ENCODE results near the gene TUG1.
A peak's percentile ranks its signal among the peaks of the same experiment; 100 is the strongest.

TUG1 gene

GRCh38 chr22:30968924-30969531, at the start of gene TUG1:
Gene TUG1, plus strand, starts transcription at chr22:30969265.
- peak; percentile 85 for DNase-seq

GRCh38 chr22:30919973-30920372, 49.1 kb upstream of the TUG1 start:
- no peak for DNase-seq

GRCh38 chr22:30920407-30920806, 48.7 kb upstream of the TUG1 start:
- DNase-seq = peak; percentile 58

GRCh38 chr22:30921108-30921507, 48.0 kb upstream of the TUG1 start:
- no peak for DNase-seq

GRCh38 chr22:30922151-30922611, 46.9 kb upstream of the TUG1 start:
- DNase-seq = peak; percentile 8

GRCh38 chr22:30923168-30923900, 45.7 kb upstream of the TUG1 start:
- no peak for DNase-seq

- DNase-seq = no peak
These were observed 43.4 kb upstream of the TUG1 start for GRCh38 chr22:30925667-30926066.

- DNase-seq = no peak
These were observed 42.4 kb upstream of the TUG1 start for GRCh38 chr22:30926706-30927105.

- DNase-seq = no peak
These were observed 41.3 kb upstream of the TUG1 start for GRCh38 chr22:30927806-30928205.

GRCh38 chr22:30928401-30928800, 40.7 kb upstream of the TUG1 start:
- no peak for DNase-seq

GRCh38 chr22:30930228-30930627, 38.8 kb upstream of the TUG1 start:
- DNase-seq = no peak

GRCh38 chr22:30931541-30932300, 37.3 kb upstream of the TUG1 start:
- no peak for DNase-seq

- DNase-seq = no peak
These were observed 36.4 kb upstream of the TUG1 start for GRCh38 chr22:30932661-30933060.

- DNase-seq = no peak
These were observed 35.6 kb upstream of the TUG1 start for GRCh38 chr22:30933457-30933856.

- no peak for DNase-seq
These were observed 35.0 kb upstream of the TUG1 start for GRCh38 chr22:30934053-30934452.

GRCh38 chr22:30940685-30941362, 28.2 kb upstream of the TUG1 start:
- no peak for DNase-seq

GRCh38 chr22:30941363-30941740, 27.7 kb upstream of the TUG1 start:
- no peak for DNase-seq

- DNase-seq = no peak
These were observed 25.7 kb upstream of the TUG1 start for GRCh38 chr22:30943368-30943767.

- DNase-seq = no peak
These were observed 24.1 kb upstream of the TUG1 start for GRCh38 chr22:30944986-30945385.

GRCh38 chr22:30945653-30946052, 23.4 kb upstream of the TUG1 start:
- DNase-seq = no peak

- no peak for DNase-seq
These were observed 22.7 kb upstream of the TUG1 start for GRCh38 chr22:30946354-30946753.

GRCh38 chr22:30947173-30947815, 21.8 kb upstream of the TUG1 start:
- no peak for DNase-seq

Data from KG1 (cell line).